Measurements from ENCODE around the gene GRB2. TPM values are rescaled to one million over a fixed set of nuclear protein-coding genes. Genes with fewer than 3 reads are reported as not detected.

GRB2 gene
- polyA plus RNA-seq, 3 donors, result 164 to 338 (median 262) TPM

DNA sequence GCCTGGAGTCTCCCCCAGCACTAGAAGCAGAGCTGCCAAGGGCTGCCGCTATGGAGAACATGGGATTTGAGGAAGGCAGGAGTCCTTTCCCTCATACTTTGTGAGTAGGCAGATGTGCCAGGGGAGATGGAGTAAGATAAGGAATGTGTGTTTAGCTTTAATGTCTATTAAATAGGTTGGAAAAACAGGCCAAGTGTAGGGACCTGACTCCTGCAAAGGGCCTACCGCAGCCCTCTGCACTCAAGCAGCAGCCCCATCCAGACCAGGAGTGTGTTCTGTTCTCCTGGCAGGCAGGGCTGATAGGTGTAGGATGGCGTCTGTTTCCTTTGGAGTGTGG, 132.7 kb downstream of the GRB2 start:
- Histone ChIP-seq H3K27me3 (ENCODE audit: control insufficient read depth in 2 of 2, insufficient read depth in 2 of 2, low read length in 2 of 2) (no peaks in the 10 kb centered on the region), H3K9me3 (replicated peaks in 1 of 2; ENCODE audit: control insufficient read depth in 1 of 2, insufficient read depth in 1 of 2, low read length in 2 of 2) (no peaks in the 10 kb centered on the region), H3K4me3 (replicated peaks in 1 of 3; ENCODE audit: low read depth in 2 of 3, low read length in 3 of 3) (no peak overlapping the region), H2AFZ (ENCODE audit: insufficient read depth, low read depth, low read length, poor library complexity, severe bottlenecking) (no peak overlapping the region), H3K27ac (ENCODE audit: low read depth in 1 of 2, low read length in 2 of 2) (no peak overlapping the region), H3K4me2 (replicated peaks; ENCODE audit: extremely low read depth, low read length, poor library complexity, severe bottlenecking) (no peak overlapping the region), H3K79me2 (ENCODE audit: insufficient read depth, low read length) (peaks cover 57% of the 10 kb centered on the region), H4K20me1 (ENCODE audit: insufficient read depth, low read length) (peaks cover 4% of the 10 kb centered on the region), H3K4me1 (ENCODE audit: control insufficient read depth in 1 of 2, insufficient read depth in 2 of 2, low read length in 2 of 2) (peaks cover 40 to 45% of the 10 kb centered on the region in 2 donors), H3K9ac (ENCODE audit: insufficient read depth, low read length, poor library complexity, severe bottlenecking) (no peak overlapping the region), H3K36me3 (replicated peaks in 1 of 2; ENCODE audit: control insufficient read depth in 1 of 2, insufficient read depth in 2 of 2, low read length in 2 of 2) (peaks cover 16 to 37% of the 10 kb centered on the region in 2 donors)
- TF ChIP-seq, protein P1, sequence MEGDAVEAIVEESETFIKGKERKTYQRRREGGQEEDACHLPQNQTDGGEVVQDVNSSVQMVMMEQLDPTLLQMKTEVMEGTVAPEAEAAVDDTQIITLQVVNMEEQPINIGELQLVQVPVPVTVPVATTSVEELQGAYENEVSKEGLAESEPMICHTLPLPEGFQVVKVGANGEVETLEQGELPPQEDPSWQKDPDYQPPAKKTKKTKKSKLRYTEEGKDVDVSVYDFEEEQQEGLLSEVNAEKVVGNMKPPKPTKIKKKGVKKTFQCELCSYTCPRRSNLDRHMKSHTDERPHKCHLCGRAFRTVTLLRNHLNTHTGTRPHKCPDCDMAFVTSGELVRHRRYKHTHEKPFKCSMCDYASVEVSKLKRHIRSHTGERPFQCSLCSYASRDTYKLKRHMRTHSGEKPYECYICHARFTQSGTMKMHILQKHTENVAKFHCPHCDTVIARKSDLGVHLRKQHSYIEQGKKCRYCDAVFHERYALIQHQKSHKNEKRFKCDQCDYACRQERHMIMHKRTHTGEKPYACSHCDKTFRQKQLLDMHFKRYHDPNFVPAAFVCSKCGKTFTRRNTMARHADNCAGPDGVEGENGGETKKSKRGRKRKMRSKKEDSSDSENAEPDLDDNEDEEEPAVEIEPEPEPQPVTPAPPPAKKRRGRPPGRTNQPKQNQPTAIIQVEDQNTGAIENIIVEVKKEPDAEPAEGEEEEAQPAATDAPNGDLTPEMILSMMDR (IDR thresholded peaks at IDR 0.05), result no peak
- no peak for DNase-seq
- H3K27me3 Mint-ChIP-seq (ENCODE audit: low read depth in 3 of 3), result peaks cover 0 to 2% (median 0%) of the 10 kb centered on the region in 3 donors
- H3K27ac Mint-ChIP-seq, result peak overlapping the region in 1 of 7 donors; percentile 68
- H3K4me3 Mint-ChIP-seq, result no peak overlapping the region
- H3K36me3 Mint-ChIP-seq, result peaks cover 24 to 46% of the 10 kb centered on the region in 2 donors
- WGBS (ENCODE audit: insufficient coverage), result 52% methylated on average over 2 of the region's 3 CpGs
- H3K9me3 Mint-ChIP-seq, result peaks cover 0 to 2% (median 0%) of the 10 kb centered on the region in 7 donors
- peaks cover 40% of the 10 kb centered on the region for H3K4me1 Mint-ChIP-seq
- intact Hi-C loops (cut with micrococcal nuclease), result loop anchor here in 1 of 2 donors (5.0 kb wide), 1 partner anchor 134 kb away; the partner anchor contains the start of gene GRB2

- Mint-ChIP-seq H3K9me3 (peaks cover 0 to 2% (median 0%) of the 10 kb centered on the region in 7 donors), H3K4me3 (peak overlapping the region; percentile 72 to 87), H3K27ac (peak overlapping the region; percentile 0 to 81 (median 70)), H3K4me1 (peaks cover 46% of the 10 kb centered on the region), H3K36me3 (peaks cover 22 to 40% of the 10 kb centered on the region in 2 donors), H3K27me3 (ENCODE audit: low read depth in 3 of 3) (peaks cover 0 to 2% (median 0%) of the 10 kb centered on the region in 3 donors)
- Histone ChIP-seq H3K9ac (ENCODE audit: insufficient read depth, low read length, poor library complexity, severe bottlenecking) (peak overlapping the region; percentile 83), H3K4me1 (ENCODE audit: control insufficient read depth in 1 of 2, insufficient read depth in 2 of 2, low read length in 2 of 2) (peaks cover 46 to 51% of the 10 kb centered on the region in 2 donors), H3K36me3 (replicated peaks in 1 of 2; ENCODE audit: control insufficient read depth in 1 of 2, insufficient read depth in 2 of 2, low read length in 2 of 2) (peaks cover 15 to 31% of the 10 kb centered on the region in 2 donors), H3K27me3 (ENCODE audit: control insufficient read depth in 2 of 2, insufficient read depth in 2 of 2, low read length in 2 of 2) (no peaks in the 10 kb centered on the region), H3K4me2 (replicated peaks; ENCODE audit: extremely low read depth, low read length, poor library complexity, severe bottlenecking) (peak overlapping the region; percentile 89), H4K20me1 (ENCODE audit: insufficient read depth, low read length) (peaks cover 4% of the 10 kb centered on the region), H2AFZ (ENCODE audit: insufficient read depth, low read depth, low read length, poor library complexity, severe bottlenecking) (peak overlapping the region; percentile 91), H3K9me3 (replicated peaks in 1 of 2; ENCODE audit: control insufficient read depth in 1 of 2, insufficient read depth in 1 of 2, low read length in 2 of 2) (no peaks in the 10 kb centered on the region), H3K27ac (ENCODE audit: low read depth in 1 of 2, low read length in 2 of 2) (peak overlapping the region; percentile 52 to 90), H3K79me2 (ENCODE audit: insufficient read depth, low read length) (peaks cover 63% of the 10 kb centered on the region), H3K4me3 (replicated peaks in 1 of 3; ENCODE audit: low read depth in 2 of 3, low read length in 3 of 3) (peak overlapping the region; percentile 71 to 92 (median 83))
- intact Hi-C loops (cut with micrococcal nuclease), result loop anchor here in 1 of 2 donors (5.0 kb wide), 1 partner anchor 135 kb away; the partner anchor contains the start of gene GRB2
- 60% methylated on average over 20 of the region's 24 CpGs for WGBS (ENCODE audit: insufficient coverage)
- TF ChIP-seq, protein P1 (IDR thresholded peaks at IDR 0.05), result no peak
- DNase-seq, result no peak
Measured at GRCh38 chr17:75271955-75272847, 133.3 kb downstream of the GRB2 start.
